Right lobe of liver (tissue), 4 donors: ENCODE results near the gene ADARB2.
"Not testable (repeated sequence)": the region's sequence is repeated elsewhere in the genome, so short reads cannot be mapped to it uniquely, and the experiment has no call there.

ENCODE experiments used
- CTCF ChIP-seq, 4 donors: fragments of 200-600 bp in 3 of 4; fragments of 450-650 bp in 1 of 4; IDR thresholded peaks; one replicate each; pipeline versions ENCODE4 v1.5.1 to v1.8.0; 2016 to 2022; ENCODE audit warnings: antibody characterized with exemption in 4 of 4, mild to moderate bottlenecking in 2 of 4
- POLR2A ChIP-seq: fragments of 450-650 bp; IDR thresholded peaks from one replicate; pipeline ENCODE4 v1.6.1; 2017; ENCODE audit warnings: antibody characterized with exemption, mild to moderate bottlenecking
- donor health status: DM: no; HTN: no; CAD: no.
- donor health status: DM: no; HTN: no; CAD: no.
- donor health status: DM: no; HTN: yes; CAD: no.

GRCh38 chr10:1398116-1398515 lies 339.2 kb downstream of the ADARB2 start:
- not testable (repeated sequence) for TF ChIP-seq CTCF (IDR thresholded peaks at IDR 0.05); POLR2A
